Liver (tissue), 9 donors: ENCODE measurements around the gene ZNF783. TPM values are rescaled to one million over a fixed set of nuclear protein-coding genes. Genes with fewer than 3 reads are reported as not detected.
"Not testable (repeated sequence)": the region's sequence is repeated elsewhere in the genome, so short reads cannot be mapped to it uniquely, and the experiment has no call there.

ENCODE experiments used
- DNase-seq: peaks from one replicate; pipeline ENCODE4 v3.0.0-alpha.2; 2017; ENCODE audit warnings: low spot score
- H3K27ac ChIP-seq, 2 donors: one replicate each; pipeline ENCODE4 v1.7.0; 2013; ENCODE audit warnings: inconsistent platforms in 2 of 2, low read length in 2 of 2, control low read depth in 1 of 2, low read depth in 1 of 2, mild to moderate bottlenecking in 1 of 2
- H3K27me3 ChIP-seq, 4 donors: one replicate each; pipeline versions ENCODE4 v1.6.1 to v1.7.0; 2013; ENCODE audit warnings: low read length in 3 of 4, inconsistent platforms in 1 of 4, mild to moderate bottlenecking in 1 of 4, moderate library complexity in 1 of 4; ENCODE audit not compliant: control insufficient read depth in 4 of 4, insufficient read depth in 4 of 4
- H3K36me3 ChIP-seq, 4 donors: one replicate each; pipeline versions ENCODE4 v1.6.1 to v1.7.0; 2013; ENCODE audit warnings: low read length in 3 of 4, mild to moderate bottlenecking in 3 of 4, low read depth in 1 of 4, moderate library complexity in 1 of 4; ENCODE audit not compliant: control insufficient read depth in 4 of 4, insufficient read depth in 3 of 4
- H3K4me1 ChIP-seq, 4 donors: one replicate each; pipeline versions ENCODE4 v1.6.1 to v1.7.0; 2013; ENCODE audit warnings: low read length in 3 of 4, mild to moderate bottlenecking in 3 of 4, moderate library complexity in 1 of 4; ENCODE audit not compliant: control insufficient read depth in 4 of 4, insufficient read depth in 4 of 4
- H3K4me3 ChIP-seq, 3 donors: one replicate each; pipeline versions ENCODE4 v1.6.1 to v1.7.0; 2013; ENCODE audit warnings: low read length in 3 of 3, control low read depth in 1 of 3, low read depth in 1 of 3, mild to moderate bottlenecking in 1 of 3
- H3K9ac ChIP-seq, 2 donors: one replicate each; pipeline ENCODE4 v1.7.0; 2013; ENCODE audit warnings: low read length in 2 of 2, mild to moderate bottlenecking in 2 of 2, moderate library complexity in 2 of 2, control low read depth in 1 of 2, low read depth in 1 of 2
- H3K9me3 ChIP-seq, 4 donors: one replicate each; pipeline versions ENCODE4 v1.6.1 to v1.7.0; 2013; ENCODE audit warnings: low read length in 3 of 4; ENCODE audit not compliant: control insufficient read depth in 4 of 4
- EGR1 ChIP-seq, 2 donors: IDR thresholded peaks; 2 replicates each; pipeline ENCODE4 v1.6.1; 2016 to 2018; ENCODE audit warnings: antibody characterized with exemption in 2 of 2, low read depth in 2 of 2
- FOXA1 ChIP-seq: IDR thresholded peaks from 2 replicates; pipeline ENCODE4 v1.6.1; 2016; ENCODE audit warnings: antibody characterized with exemption
- FOXA2 ChIP-seq: IDR thresholded peaks from 2 replicates; pipeline ENCODE4 v1.6.1; 2016; ENCODE audit warnings: antibody characterized with exemption
- GABPA ChIP-seq, 2 donors: IDR thresholded peaks in 1 of 2; conservative IDR thresholded peaks in 1 of 2; 2 replicates each; pipeline ENCODE4 v1.6.1; 2016; ENCODE audit warnings: antibody characterized with exemption in 2 of 2, mild to moderate bottlenecking in 1 of 2, moderate library complexity in 1 of 2
- HNF4A ChIP-seq, 2 donors: conservative IDR thresholded peaks; 2 replicates each; pipeline ENCODE4 v1.6.1; 2016; ENCODE audit warnings: antibody characterized with exemption in 2 of 2, mild to moderate bottlenecking in 2 of 2
- HNF4G ChIP-seq: IDR thresholded peaks from 2 replicates; pipeline ENCODE4 v1.6.1; 2016; ENCODE audit warnings: antibody characterized with exemption
- JUND ChIP-seq, 2 donors: IDR thresholded peaks; 2 replicates each; pipeline ENCODE4 v1.6.1; 2016; ENCODE audit warnings: antibody characterized with exemption in 2 of 2
- NR2F2 ChIP-seq: IDR thresholded peaks from 2 replicates; pipeline ENCODE4 v1.6.1; 2016; ENCODE audit warnings: antibody characterized with exemption
- RAD21 ChIP-seq, 2 donors: IDR thresholded peaks; 2 replicates each; pipeline ENCODE4 v1.6.1; 2016; ENCODE audit warnings: antibody characterized with exemption in 2 of 2, mild to moderate bottlenecking in 2 of 2
- RXRA ChIP-seq, 2 donors: IDR thresholded peaks; 2 replicates each; pipeline ENCODE4 v1.6.1; 2017 to 2018; ENCODE audit warnings: antibody characterized with exemption in 2 of 2, mild to moderate bottlenecking in 1 of 2
- SP1 ChIP-seq: IDR thresholded peaks from 2 replicates; pipeline ENCODE4 v1.6.1; 2018; ENCODE audit warnings: antibody characterized with exemption, mild to moderate bottlenecking
- TAF1 ChIP-seq: conservative IDR thresholded peaks from 2 replicates; pipeline ENCODE4 v1.6.1; 2016; ENCODE audit warnings: antibody characterized with exemption, mild to moderate bottlenecking
- YY1 ChIP-seq: IDR thresholded peaks from 2 replicates; pipeline ENCODE4 v1.6.1; 2016; ENCODE audit warnings: antibody characterized with exemption, mild to moderate bottlenecking
- WGBS: extraction: QIAGEN DNeasy Blood & Tissue Kit; methylation state at CpG from one replicate; pipeline ENCODE4 v1.1.7; 2013; 5-methylcytosine and 5-hydroxymethylcytosine counted together
- polyA plus RNA-seq, 2 donors: library from polyadenylated mRNA; stranded (reverse) in 1 of 2; unstranded in 1 of 2; fragments of 200-250 nt in 1 of 2; fragments of >200 nt in 1 of 2; fragmentation: Nextera tagmentation in 1 of 2; extraction: Ambion mirVana in 1 of 2; gene quantifications; one replicate each; pipeline versions ENCODE4 v1.2.1 to v1.2.3, GENCODE V29; 2013 to 2015
- total RNA-seq, 2 donors: library from RNA; depleted of rRNA; stranded (reverse); fragments of >200 nt; gene quantifications; one replicate each; pipeline ENCODE4 v1.2.3, GENCODE V29; 2014
- TF ChIP-seq, protein P1 (sequence below): IDR thresholded peaks from 2 replicates; pipeline ENCODE4 v1.6.1; 2016; ENCODE audit warnings: antibody characterized with exemption
- TF ChIP-seq, protein P2 (sequence below): IDR thresholded peaks from 2 replicates; pipeline ENCODE4 v1.6.1; 2016; ENCODE audit warnings: antibody characterized with exemption
- TF ChIP-seq, protein P3 (sequence below): IDR thresholded peaks from 2 replicates; pipeline ENCODE4 v1.6.1; 2016; ENCODE audit warnings: antibody characterized with exemption
- TF ChIP-seq, protein P4 (sequence below): IDR thresholded peaks from 2 replicates; pipeline ENCODE4 v1.6.1; 2016; ENCODE audit warnings: antibody characterized with exemption, mild to moderate bottlenecking
- TF ChIP-seq, protein P5 (sequence below): fragments of 150-350 bp; IDR thresholded peaks from 2 replicates; pipeline ENCODE4 v1.5.1; 2017; ENCODE audit warnings: improper control_type of control experiment, low read depth, low read length; ENCODE audit not compliant: missing input control
- donor health status: healthy.
- donor health status: healthy.
- donor health status: healthy.
- donor health status: healthy.
- donor health status: healthy.

ZNF783 gene
- total and polyA plus RNA-seq, 4 donors: 1.5 to 4.3 (median 1.8) TPM

DNA sequence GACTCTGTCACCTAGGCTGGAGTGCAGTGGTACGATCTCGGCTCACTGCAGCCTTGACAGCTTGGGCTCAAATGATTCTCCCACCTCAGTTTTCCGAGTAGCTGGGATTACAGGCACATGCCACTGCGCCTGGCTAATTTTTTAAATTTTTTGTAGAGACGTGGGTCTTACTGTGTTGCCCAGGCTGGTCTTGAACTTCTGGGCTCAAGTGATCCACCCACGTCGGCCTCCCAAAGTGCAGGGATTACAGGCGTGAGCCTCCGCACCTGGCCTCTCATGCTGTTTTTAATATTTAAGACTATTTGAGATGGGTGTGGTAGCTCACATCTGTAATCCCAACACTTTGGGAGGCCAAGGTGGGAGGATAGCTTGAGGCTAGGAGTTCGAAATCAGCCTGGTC is 10.5 kb upstream of the ZNF783 start:
- H3K27ac ChIP-seq, H3K4me1 ChIP-seq, H3K9ac ChIP-seq, H3K27me3 ChIP-seq, DNase-seq, H3K9me3 ChIP-seq, H3K4me3 ChIP-seq: not testable (repeated sequence)
- WGBS: 98% methylated on average over 10 of the region's 10 CpGs
- H3K36me3 ChIP-seq: peaks cover 8 to 45% (median 34%) of the 10 kb centered on the region in 4 donors

DNA sequence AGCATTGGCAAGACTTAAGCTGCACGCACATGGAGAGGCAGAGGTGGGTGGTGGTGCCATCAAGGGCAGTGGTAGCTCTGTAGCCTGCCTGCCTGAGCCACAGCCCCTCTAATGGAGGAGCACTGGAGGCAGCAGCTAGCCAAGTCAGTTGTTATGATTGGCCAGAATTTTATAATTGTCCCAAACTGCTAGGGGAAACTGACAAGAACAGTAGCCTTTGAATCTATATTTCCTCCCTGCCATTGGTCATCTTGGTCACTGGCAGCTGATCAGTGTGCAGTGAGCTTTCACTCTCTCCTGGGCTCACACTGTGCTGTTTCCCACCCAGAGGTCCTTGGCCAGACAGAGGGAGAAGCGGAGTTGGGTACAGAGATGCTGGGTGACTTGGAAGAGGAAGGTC is 9.6 kb upstream of the ZNF783 start:
- Histone ChIP-seq H3K4me3 (no peak overlapping the region), H3K4me1 (no peaks in the 10 kb centered on the region), H3K9me3 (no peaks in the 10 kb centered on the region), H3K9ac (no peak overlapping the region), H3K27me3 (no peaks in the 10 kb centered on the region), H3K27ac (no peak overlapping the region), H3K36me3 (peaks cover 8 to 45% (median 34%) of the 10 kb centered on the region in 4 donors)
- TF ChIP-seq, protein P1, sequence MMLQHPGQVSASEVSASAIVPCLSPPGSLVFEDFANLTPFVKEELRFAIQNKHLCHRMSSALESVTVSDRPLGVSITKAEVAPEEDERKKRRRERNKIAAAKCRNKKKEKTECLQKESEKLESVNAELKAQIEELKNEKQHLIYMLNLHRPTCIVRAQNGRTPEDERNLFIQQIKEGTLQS: no peak
- no peak for TF ChIP-seq SP1
- no peak for TF ChIP-seq JUND (IDR thresholded peaks at IDR 0.05)
- no peak for TF ChIP-seq GABPA (IDR thresholded peaks at IDR 0.05 in 1 of 2, conservative IDR thresholded peaks at IDR 0.05 in 1 of 2)
- no peak for TF ChIP-seq FOXA2
- TF ChIP-seq NR2F2: no peak
- TF ChIP-seq TAF1: no peak
- TF ChIP-seq, protein P2, sequence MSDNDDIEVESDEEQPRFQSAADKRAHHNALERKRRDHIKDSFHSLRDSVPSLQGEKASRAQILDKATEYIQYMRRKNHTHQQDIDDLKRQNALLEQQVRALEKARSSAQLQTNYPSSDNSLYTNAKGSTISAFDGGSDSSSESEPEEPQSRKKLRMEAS: no peak
- over 99% methylated on average over 2 of the region's 2 CpGs for WGBS
- no peak for DNase-seq

DNA sequence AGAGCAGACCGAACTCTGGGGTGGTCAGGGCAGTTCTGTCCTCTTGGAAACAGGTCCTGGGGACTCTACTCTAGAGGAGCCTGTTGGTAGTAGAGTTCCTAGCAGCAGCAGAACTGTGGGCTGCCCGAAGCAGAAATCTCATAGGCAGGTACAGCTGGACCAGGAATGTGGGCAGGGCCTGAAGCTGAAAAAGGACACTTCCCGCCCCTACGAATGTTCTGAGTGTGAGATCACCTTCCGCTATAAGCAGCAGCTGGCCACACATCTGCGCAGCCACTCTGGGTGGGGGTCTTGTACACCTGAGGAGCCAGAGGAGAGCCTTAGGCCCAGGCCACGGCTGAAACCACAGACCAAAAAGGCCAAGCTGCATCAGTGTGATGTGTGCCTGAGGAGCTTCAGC is 8.3 kb upstream of the ZNF783 start:
- TF ChIP-seq, protein P3, sequence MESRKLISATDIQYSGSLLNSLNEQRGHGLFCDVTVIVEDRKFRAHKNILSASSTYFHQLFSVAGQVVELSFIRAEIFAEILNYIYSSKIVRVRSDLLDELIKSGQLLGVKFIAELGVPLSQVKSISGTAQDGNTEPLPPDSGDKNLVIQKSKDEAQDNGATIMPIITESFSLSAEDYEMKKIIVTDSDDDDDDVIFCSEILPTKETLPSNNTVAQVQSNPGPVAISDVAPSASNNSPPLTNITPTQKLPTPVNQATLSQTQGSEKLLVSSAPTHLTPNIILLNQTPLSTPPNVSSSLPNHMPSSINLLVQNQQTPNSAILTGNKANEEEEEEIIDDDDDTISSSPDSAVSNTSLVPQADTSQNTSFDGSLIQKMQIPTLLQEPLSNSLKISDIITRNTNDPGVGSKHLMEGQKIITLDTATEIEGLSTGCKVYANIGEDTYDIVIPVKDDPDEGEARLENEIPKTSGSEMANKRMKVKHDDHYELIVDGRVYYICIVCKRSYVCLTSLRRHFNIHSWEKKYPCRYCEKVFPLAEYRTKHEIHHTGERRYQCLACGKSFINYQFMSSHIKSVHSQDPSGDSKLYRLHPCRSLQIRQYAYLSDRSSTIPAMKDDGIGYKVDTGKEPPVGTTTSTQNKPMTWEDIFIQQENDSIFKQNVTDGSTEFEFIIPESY: no peak
- no peak for TF ChIP-seq NR2F2
- TF ChIP-seq GABPA (IDR thresholded peaks at IDR 0.05 in 1 of 2, conservative IDR thresholded peaks at IDR 0.05 in 1 of 2): no peak
- no peak for TF ChIP-seq RXRA (IDR thresholded peaks at IDR 0.05)
- no peak for TF ChIP-seq EGR1 (IDR thresholded peaks at IDR 0.05; ENCODE audit: low read depth in 2 of 2)
- TF ChIP-seq, protein P4, sequence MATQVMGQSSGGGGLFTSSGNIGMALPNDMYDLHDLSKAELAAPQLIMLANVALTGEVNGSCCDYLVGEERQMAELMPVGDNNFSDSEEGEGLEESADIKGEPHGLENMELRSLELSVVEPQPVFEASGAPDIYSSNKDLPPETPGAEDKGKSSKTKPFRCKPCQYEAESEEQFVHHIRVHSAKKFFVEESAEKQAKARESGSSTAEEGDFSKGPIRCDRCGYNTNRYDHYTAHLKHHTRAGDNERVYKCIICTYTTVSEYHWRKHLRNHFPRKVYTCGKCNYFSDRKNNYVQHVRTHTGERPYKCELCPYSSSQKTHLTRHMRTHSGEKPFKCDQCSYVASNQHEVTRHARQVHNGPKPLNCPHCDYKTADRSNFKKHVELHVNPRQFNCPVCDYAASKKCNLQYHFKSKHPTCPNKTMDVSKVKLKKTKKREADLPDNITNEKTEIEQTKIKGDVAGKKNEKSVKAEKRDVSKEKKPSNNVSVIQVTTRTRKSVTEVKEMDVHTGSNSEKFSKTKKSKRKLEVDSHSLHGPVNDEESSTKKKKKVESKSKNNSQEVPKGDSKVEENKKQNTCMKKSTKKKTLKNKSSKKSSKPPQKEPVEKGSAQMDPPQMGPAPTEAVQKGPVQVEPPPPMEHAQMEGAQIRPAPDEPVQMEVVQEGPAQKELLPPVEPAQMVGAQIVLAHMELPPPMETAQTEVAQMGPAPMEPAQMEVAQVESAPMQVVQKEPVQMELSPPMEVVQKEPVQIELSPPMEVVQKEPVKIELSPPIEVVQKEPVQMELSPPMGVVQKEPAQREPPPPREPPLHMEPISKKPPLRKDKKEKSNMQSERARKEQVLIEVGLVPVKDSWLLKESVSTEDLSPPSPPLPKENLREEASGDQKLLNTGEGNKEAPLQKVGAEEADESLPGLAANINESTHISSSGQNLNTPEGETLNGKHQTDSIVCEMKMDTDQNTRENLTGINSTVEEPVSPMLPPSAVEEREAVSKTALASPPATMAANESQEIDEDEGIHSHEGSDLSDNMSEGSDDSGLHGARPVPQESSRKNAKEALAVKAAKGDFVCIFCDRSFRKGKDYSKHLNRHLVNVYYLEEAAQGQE: no peak
- TF ChIP-seq SP1: no peak
- TF ChIP-seq, protein P5, sequence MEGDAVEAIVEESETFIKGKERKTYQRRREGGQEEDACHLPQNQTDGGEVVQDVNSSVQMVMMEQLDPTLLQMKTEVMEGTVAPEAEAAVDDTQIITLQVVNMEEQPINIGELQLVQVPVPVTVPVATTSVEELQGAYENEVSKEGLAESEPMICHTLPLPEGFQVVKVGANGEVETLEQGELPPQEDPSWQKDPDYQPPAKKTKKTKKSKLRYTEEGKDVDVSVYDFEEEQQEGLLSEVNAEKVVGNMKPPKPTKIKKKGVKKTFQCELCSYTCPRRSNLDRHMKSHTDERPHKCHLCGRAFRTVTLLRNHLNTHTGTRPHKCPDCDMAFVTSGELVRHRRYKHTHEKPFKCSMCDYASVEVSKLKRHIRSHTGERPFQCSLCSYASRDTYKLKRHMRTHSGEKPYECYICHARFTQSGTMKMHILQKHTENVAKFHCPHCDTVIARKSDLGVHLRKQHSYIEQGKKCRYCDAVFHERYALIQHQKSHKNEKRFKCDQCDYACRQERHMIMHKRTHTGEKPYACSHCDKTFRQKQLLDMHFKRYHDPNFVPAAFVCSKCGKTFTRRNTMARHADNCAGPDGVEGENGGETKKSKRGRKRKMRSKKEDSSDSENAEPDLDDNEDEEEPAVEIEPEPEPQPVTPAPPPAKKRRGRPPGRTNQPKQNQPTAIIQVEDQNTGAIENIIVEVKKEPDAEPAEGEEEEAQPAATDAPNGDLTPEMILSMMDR: no peak
- no peak for TF ChIP-seq RAD21 (IDR thresholded peaks at IDR 0.05)
- no peak for TF ChIP-seq HNF4G
- TF ChIP-seq JUND (IDR thresholded peaks at IDR 0.05): no peak
- TF ChIP-seq TAF1: no peak
- TF ChIP-seq FOXA1: no peak
- TF ChIP-seq HNF4A (conservative IDR thresholded peaks at IDR 0.05): no peak
- no peak for TF ChIP-seq YY1
- TF ChIP-seq, protein P2: no peak
- no peak for TF ChIP-seq FOXA2
- TF ChIP-seq, protein P1: no peak
- no peak for DNase-seq
- H3K27me3 ChIP-seq: no peaks in the 10 kb centered on the region
- H3K4me3 ChIP-seq: no peak overlapping the region
- no peaks in the 10 kb centered on the region for H3K9me3 ChIP-seq
- H3K36me3 ChIP-seq: peaks cover 8 to 45% (median 34%) of the 10 kb centered on the region in 4 donors
- no peaks in the 10 kb centered on the region for H3K4me1 ChIP-seq
- no peak overlapping the region for H3K9ac ChIP-seq
- 97% methylated on average over 7 of the region's 7 CpGs for WGBS
- H3K27ac ChIP-seq: no peak overlapping the region
